Parietal lobe (tissue), 1 donor: ENCODE data around the gene MTERF1. TPM values are rescaled to one million over a fixed set of nuclear protein-coding genes. Genes with fewer than 3 reads are reported as not detected.

Source experiments
- total RNA-seq: library from RNA; depleted of rRNA; stranded (reverse); fragments of >200 nt; gene quantifications from one replicate; pipeline ENCODE4 v1.2.3, GENCODE V29; 2014

The MTERF1 gene
- total RNA-seq: 30.4 TPM

DNA sequence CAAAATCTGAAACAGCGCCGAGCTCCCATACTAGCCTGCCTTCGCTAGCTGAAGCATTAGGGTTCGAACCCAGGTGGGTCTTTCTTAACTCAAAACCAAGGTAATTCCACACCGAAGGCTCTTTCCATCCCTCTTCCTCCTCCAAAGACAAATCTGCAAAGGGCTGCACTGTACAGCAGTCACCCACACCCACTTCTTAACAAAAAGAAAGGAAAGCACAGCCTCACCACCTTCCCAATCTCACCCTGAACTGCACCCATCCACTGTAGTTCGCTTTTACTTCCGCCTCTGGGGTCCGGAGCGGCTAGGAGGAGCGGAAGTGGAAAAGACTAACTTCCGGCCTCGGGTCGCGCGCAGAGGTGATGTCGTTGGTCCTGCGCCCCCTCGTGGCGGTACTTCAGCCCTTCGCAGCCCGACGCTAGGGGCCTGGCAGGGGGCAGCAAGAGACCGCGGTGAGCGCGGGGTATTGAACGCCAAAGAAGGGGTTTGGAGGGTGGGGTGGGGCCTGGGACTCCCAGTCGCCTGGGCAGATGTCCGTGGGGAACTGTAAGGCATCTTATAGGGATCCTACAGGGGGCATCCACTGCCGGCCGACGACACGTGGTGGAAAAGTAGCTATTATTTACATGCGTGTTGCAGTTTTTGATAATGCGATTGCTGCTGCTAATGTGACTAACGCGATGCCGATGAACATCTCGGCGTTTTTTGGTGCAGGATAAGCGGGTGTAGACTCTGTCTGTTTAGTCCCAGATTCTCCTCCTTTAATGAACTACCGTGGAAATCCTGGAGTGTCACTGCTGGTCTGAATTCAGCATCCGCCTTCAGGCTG lies at the start of gene MTERF1:
TSS of gene MTERF1 (minus strand) at position 290 of the 829 bp plus-strand sequence. CDS start 619 bp downstream, outside the sequence.

Other genes with a start within 250 kb of the MTERF1 start
- 279 TPM for gene AKAP9, start 60.2 kb upstream of the MTERF1 start, total RNA-seq